ENCODE measurements around the gene GRHL1. TPM values are rescaled to one million over a fixed set of nuclear protein-coding genes. Genes with fewer than 3 reads are reported as not detected.

Gene GRHL1
- total and polyA plus RNA-seq, 9 of the 15 experiments (the other 6 are each of a cell fraction or from before 2014, with no cell fraction given): 1.7 to 6.1 (median 4.7) TPM

DNA sequence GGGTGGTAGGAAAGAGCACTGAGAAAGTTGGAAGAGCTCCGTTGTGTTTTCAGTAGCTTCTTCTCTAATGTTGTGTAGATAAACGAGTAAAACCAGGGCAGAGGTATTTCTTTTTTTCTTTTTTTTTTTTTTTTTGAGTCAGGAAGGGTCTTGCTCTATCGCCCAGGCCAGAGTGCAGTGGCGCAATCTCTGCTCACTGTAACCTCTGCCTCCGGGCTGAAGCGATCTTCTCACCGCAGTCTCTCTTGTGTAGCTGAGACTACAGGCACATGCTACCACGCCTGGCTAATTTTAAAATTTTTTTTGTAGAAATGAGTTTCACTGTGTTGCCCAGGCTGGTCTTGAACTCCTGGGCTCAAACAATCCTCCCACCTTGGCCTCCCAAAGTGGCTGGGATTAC is 6.6 kb downstream of the GRHL1 start (continued):
- TF ChIP-seq, protein P1, sequence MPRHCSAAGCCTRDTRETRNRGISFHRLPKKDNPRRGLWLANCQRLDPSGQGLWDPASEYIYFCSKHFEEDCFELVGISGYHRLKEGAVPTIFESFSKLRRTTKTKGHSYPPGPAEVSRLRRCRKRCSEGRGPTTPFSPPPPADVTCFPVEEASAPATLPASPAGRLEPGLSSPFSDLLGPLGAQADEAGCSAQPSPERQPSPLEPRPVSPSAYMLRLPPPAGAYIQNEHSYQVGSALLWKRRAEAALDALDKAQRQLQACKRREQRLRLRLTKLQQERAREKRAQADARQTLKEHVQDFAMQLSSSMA (CRISPR knock-in tag; IDR thresholded peaks at IDR 0.05): no peak
- TF ChIP-seq, protein P2, sequence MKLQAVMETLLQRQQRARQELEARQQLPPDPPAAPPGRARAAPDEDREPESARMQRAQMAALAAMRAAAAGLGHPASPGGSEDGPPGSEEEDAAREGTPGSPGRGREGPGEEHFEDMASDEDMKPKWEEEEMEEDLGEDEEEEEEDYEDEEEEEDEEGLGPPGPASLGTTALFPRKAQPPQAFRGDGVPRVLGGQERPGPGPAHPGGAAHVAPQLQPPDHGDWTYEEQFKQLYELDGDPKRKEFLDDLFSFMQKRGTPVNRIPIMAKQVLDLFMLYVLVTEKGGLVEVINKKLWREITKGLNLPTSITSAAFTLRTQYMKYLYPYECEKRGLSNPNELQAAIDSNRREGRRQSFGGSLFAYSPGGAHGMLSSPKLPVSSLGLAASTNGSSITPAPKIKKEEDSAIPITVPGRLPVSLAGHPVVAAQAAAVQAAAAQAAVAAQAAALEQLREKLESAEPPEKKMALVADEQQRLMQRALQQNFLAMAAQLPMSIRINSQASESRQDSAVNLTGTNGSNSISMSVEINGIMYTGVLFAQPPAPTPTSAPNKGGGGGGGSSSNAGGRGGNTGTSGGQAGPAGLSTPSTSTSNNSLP (IDR thresholded peaks at IDR 0.05; ENCODE audit: borderline replicate concordance, low read depth, low read length): no peak

DNA sequence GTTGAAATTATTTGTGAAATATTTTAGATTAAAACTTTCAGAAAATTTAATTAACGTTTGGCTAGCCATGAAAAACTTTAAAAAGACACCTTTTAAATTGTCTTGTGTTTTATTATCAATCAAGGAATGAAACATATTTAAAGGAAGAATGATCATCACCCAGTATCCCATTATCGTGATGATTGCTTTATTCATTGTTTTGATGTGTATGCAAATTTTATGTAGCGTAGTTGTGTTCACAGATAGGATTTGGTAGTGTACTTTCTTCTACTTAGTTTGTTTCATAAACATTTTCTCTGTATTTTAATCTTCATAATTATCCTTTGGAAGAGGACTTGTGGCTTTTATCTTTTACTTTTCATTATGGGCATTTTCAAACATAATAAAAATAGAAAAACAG is 7.8 kb downstream of the GRHL1 start:
- Histone ChIP-seq H3K79me2 (ENCODE audit: control insufficient read depth, insufficient read depth, low read length) (no peaks in the 10 kb centered on the region), H3K4me3 (no peak overlapping the region), H3K9ac (ENCODE audit: insufficient read depth in 1 of 2, low read depth in 2 of 2, low read length in 2 of 2) (no peak overlapping the region), H3K9me1 (ENCODE audit: control insufficient read depth, insufficient read depth, low read length) (no peaks in the 10 kb centered on the region), H3K4me2 (ENCODE audit: insufficient read depth, low read length) (no peak overlapping the region), H3K27me3 (ENCODE audit: control insufficient read depth in 2 of 2, insufficient read depth in 2 of 2, low read length in 2 of 2) (no peaks in the 10 kb centered on the region), H4K20me1 (replicated peaks; ENCODE audit: control insufficient read depth, insufficient read depth, low read length) (no peaks in the 10 kb centered on the region), H3K27ac (ENCODE audit: extremely low read depth, low read depth, low read length) (no peak overlapping the region), H3K9me3 (replicated peaks; ENCODE audit: control insufficient read depth, insufficient read depth, low read depth, low read length) (no peaks in the 10 kb centered on the region), H3K4me1 (replicated peaks in 1 of 2; ENCODE audit: control insufficient read depth in 2 of 2, insufficient read depth in 2 of 2, low read length in 2 of 2) (no peaks in the 10 kb centered on the region; a peak in 2 of 5 replicates), H2AFZ (ENCODE audit: low read depth, low read length) (no peak overlapping the region), H3K36me3 (ENCODE audit: control insufficient read depth, insufficient read depth, low read length) (peaks cover 25% of the 10 kb centered on the region; the same call in 2 of the 3 replicates)
- 74% methylated on average over 3 of the region's 3 CpGs for WGBS (ENCODE audit: insufficient coverage, low coverage, missing lambda C conversion rate)
- no TSS peak for BruUV-seq (replicated peaks)
- ChIA-PET CTCF (ENCODE audit: low intra/inter-chr PET ratio) (no interaction called here), POLR2A (no interaction called here)
- intact Hi-C loops (cut with micrococcal nuclease) (no loop called here), in situ Hi-C loops (cut with MboI) (no loop called here)
- no peak for ATAC-seq
- no peak for FAIRE-seq
- no peak for DNase-seq (ENCODE audit: extremely low read depth in 1 of 4, low spot score in 3 of 4)
- TF ChIP-seq ZNF316 (IDR thresholded peaks at IDR 0.05) (peak; percentile 63), SREBF1 (IDR thresholded peaks at IDR 0.05; ENCODE audit: borderline replicate concordance, low read depth, low read length) (no peak), NCOA4 (IDR thresholded peaks at IDR 0.05; ENCODE audit: partially characterized antibody) (no peak)

Measured in K562 (cell line).